HG02870 (cell line): Measurements from ENCODE around the gene CCDC85A.
A peak's percentile ranks its signal among the peaks of the same experiment; 100 is the strongest.

ENCODE experiments used
- ATAC-seq: cut with Tn5 transposase; IDR thresholded peaks from one replicate; pipeline ENCODE4 v1.9.1; 2021; ENCODE audit warnings: mild to moderate bottlenecking, moderate library complexity; ENCODE audit not compliant: unreplicated experiment

Gene CCDC85A

GRCh38 chr2:56348392-56349210, 164.8 kb downstream of the CCDC85A start:
- no peak for ATAC-seq

- no peak for ATAC-seq
These were observed 174.0 kb downstream of the CCDC85A start for GRCh38 chr2:56357655-56358295.

- ATAC-seq, result no peak
These were observed 178.1 kb downstream of the CCDC85A start for GRCh38 chr2:56361844-56362243.

- no peak for ATAC-seq
These were observed 181.1 kb downstream of the CCDC85A start for GRCh38 chr2:56364902-56365301.

- no peak for ATAC-seq
These were observed 185.5 kb downstream of the CCDC85A start for GRCh38 chr2:56369316-56369715.

- no peak for ATAC-seq
These were observed 188.4 kb downstream of the CCDC85A start for GRCh38 chr2:56372071-56372656.

- ATAC-seq, result no peak
These were observed 191.5 kb downstream of the CCDC85A start for GRCh38 chr2:56375251-56375650.

GRCh38 chr2:56376699-56377665, 193.2 kb downstream of the CCDC85A start:
- ATAC-seq, result no peak

- no peak for ATAC-seq
These were observed 195.3 kb downstream of the CCDC85A start for GRCh38 chr2:56379066-56379465.

GRCh38 chr2:56380861-56381260, 197.1 kb downstream of the CCDC85A start:
- no peak for ATAC-seq

- ATAC-seq, result no peak
These were observed 198.7 kb downstream of the CCDC85A start for GRCh38 chr2:56382466-56382865.

- ATAC-seq, result no peak
These were observed 202.9 kb downstream of the CCDC85A start for GRCh38 chr2:56386657-56387056.

GRCh38 chr2:56390644-56391043, 206.9 kb downstream of the CCDC85A start:
- ATAC-seq, result no peak

GRCh38 chr2:56410140-56410539, 226.3 kb downstream of the CCDC85A start:
- ATAC-seq, result no peak

GRCh38 chr2:56416500-56417176, 232.8 kb downstream of the CCDC85A start:
- ATAC-seq, result peak; percentile 55
